Measurements from ENCODE around the gene CCM2L.

The CCM2L gene

DNA sequence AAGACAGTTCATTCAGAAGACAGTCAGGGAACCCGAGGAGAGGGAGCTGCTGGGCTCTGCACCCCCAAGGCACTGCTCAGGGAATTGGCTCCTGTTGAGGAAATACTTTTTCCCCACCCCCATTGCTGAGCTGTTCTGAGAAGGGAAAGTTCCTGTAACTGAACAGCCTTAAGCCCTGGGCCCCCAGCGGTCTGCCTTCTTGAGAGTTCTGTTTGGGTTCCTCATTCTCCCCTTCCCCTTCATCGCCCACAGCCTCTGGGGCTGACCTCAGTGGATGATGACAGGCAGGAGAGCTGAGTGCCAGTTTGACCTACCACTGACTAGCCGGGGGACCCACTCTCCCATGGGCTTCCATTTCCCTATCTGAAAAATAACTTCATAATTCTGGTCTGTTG lies 52.5 kb downstream of the CCM2L start:
- DNase-seq: no peak

DNA sequence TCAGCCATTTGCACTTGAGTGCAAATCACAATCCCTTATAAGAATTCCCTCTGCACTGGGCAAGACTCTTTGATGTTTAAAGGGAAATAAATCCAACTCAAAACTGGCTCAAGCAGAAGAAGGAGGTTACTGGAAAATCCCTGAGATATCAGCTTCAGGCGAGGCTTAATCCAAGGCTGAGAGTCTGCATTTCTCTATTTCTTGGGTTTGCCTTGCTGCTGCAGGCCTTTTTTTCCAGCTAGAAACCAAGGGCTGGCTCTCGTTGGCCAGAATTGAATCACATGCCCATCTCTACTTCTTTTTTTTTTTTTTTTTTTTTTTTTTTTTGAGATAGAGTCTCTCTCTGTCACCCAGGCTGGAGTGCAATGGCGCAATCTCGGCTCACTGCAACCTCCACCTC lies 53.5 kb downstream of the CCM2L start:
- DNase-seq: no peak

DNA sequence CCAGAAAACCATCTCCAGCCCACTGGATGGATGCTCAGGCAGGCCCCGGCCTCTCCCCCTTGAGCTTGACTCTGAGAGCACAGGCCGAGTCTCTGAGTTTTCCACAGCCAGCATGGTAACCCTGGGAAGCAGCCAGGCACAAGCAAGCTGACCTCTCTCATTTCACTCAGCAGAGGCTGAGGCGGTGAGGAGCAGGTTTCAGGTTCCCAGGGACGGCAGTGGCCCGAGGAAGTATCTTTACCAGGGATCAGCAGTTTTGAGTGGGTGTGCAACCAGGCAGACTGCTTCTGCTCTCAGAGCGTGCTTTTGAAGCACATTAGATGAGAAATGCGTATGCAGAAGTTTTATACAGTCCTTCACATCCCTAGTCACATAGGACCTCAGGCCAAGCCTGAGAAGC lies 54.4 kb downstream of the CCM2L start:
- DNase-seq: no peak

DNA sequence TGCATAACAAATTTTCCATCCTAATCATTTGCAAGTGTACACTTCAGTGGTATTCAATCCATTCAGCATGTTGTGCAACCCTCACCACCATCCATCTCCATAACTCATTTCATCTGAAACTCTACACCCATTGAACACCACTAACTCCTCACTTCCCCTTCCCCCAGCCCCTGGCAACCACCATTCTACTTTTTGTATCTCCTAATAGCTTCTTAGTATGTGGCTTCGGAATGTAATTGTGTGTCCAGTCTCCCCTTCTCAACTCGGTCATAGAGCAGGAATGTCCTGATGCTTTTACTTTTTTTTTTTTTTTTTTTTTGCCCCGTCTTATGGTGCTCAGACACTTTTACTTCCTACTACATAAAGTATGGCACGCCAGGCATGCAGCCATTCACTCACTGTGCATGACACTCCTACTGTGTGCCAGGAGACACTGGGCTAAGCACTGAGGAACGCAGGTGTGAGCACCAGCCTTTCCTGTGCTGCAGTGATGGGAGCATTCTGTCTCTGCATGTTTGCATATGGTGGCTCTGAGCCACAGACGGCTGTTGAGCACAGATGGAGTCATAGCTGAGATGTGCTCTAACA lies 57.1 kb downstream of the CCM2L start:
- DNase-seq: no peak

DNA sequence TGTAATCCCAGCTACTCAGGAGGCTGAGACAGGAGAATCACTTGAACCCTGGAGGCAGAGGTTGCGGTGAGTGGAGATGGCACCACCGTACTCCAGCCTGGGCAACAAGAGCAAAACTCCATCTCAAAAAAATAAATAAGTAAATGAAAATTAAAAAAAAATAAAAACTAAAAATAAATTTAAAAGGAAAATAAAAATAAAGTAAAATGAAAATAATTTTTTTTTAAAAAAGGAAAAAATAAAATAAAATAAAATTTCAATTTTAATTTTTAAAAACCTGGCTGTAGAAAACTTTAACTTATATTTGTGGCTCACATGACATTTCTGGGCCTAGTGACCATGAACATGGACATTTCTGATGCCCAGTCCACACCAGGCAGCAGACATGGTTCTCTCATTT lies 57.9 kb downstream of the CCM2L start:
- DNase-seq: no peak

DNA sequence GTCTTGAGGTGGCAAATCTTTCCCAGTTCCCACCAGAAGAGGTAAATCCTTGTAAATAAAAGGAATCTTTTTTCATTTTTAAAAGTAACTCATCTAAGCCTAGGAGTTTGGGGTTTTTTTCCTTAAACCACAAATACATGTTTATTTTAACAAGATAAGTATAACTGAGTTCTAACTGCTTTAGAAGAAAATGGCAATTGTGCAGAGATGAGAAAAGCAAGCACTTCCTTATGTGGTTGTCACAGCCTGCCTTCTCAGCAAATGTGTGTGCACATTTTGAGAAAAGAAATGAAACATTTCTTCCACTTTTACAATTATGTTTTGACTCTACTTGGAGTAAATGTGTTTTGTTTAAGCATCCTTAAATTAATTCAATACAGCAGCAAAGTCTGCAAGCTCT lies 59.5 kb downstream of the CCM2L start:
- no peak for DNase-seq

DNA sequence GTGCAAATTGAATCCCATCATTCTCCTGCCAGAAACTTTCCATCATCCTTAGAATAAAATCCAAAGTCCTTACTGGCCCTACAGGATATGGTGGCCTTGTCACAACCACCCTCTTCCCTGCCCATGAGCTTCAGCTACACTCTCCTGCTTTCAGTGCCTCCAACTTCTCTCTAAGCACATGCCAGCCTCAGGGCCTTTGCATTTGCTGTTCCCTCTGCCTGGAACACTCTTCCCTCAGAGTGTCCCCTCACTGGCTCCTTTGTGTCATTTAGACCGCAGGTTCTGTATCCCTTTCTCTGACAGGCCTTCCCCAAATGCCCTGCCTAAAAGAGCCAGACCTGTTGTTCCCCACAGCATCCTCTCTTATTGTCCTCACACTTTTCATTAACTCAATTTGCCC lies 60.0 kb downstream of the CCM2L start:
- no peak for DNase-seq

DNA sequence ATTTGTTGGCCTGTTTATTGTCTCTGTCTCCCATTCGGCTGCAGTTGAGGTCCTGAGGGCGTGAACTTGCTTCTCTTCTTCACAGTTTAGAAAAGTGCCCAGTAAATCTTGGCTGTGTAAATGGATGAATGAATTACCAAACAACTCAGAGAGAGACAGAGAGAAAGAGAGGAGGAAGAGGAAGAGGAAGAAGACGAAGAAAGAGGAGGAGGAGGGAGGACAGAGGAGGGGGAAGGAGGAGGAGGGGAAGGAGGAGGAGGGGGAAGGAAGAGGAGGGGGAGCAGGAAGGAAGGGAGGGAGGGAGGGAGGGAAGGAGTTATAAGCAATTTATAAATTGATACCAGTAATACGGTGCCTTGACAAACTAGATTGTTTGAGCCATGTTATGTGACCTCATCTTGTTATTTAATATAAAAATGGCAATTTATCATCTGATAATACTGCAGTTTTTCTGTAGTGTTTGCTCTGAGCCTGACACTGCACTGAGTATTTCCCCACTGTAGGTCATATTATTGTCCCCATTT lies 60.5 kb downstream of the CCM2L start:
- DNase-seq: no peak

DNA sequence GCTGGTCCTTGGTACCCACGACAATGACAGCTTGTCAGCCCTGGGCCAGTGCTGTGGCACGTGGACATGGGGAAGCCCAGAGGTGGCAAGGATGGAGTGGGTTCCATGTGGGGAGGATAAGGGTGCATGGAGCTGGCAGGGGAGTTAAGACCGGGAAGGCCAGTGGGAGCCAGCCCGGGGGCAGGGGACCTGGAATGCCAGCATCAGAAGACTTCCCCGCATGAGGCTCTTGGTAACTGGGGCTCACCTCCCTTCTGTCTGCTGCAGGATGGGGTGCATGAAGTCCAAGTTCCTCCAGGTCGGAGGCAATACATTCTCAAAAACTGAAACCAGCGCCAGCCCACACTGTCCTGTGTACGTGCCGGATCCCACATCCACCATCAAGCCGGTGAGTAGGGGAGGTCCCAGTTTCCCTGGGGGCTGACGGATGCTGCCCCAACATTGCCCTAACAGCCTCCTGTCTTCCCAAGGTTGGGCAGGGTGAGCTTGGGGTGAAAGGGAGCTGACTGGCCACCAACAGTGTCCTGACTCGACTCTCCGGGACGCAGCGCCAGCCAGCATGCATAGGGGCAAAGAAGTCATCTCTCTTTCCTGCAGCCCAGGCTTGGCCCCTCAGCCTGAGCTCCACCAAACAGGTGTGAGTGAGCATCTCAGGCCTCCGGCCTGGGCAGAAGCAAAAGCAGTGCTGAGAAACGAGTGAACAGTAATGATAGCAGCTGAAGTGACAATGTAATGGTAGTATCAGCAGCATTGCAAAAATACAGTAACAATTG lies 61.3 kb downstream of the CCM2L start:
- DNase-seq: no peak

DNA sequence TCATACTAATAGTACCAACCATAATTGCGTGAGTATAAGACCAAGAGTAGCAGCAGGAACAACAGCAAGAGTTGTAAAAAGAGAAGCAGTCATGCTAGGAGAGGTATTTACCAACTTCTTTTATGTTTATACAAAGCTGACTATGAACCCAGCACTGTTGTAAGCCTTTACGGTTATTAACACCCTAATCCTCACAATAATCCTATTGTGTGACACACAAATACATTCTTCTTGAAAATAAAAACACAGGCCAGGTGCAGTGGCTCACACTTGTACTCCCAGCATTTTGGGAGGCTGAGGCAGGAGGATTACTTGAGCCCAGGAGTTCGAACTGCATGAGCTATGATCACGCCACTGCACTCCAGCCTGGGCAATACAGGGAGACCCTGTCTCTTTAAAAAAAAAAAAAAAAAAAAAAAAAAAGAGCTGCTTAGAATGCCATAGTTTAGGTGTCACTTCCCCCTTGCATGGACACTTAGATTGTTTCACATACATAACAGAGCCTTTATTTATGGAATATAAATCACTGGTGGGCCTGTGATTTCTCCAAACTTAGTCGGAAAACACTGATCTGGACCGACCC lies 62.0 kb downstream of the CCM2L start:
- no peak for DNase-seq

DNA sequence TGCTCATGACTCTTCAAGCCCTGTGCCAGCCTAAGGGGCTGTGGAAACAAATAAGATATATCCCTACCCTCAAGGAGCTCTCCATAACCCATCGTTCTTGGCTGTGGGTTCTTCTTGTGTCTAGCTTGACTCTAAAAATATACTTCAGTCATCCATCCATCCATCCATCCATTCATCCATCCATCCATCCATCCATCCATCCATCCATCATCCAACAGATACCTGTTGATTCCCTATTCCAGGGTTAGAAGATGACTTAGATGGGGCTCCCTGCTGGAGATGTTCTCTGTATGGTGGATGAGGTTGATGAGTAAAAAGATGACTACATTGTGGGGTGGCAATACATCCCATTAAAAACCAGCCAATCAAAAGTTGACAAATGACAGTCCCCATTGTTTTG lies 65.3 kb downstream of the CCM2L start:
- DNase-seq: no peak

DNA sequence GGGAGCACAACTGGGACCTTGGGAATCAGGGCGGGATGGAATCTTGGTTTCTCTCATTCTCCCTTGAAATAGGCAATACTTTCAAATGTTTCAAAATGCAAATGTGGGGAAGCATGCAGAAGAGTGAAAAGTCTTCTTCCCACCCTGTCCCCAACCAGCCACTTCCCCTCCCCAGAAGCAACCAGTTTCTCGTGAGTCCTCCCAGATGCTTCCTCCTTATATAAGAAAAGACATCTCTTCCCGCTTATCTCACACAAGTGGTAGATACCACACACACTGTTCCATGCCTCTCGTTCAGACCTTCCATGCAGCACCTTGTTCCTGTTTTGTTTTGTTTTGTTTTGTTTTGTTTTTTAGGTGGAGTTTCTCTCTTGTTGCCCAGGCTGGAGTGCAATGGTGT lies 67.0 kb downstream of the CCM2L start:
- no peak for DNase-seq

DNA sequence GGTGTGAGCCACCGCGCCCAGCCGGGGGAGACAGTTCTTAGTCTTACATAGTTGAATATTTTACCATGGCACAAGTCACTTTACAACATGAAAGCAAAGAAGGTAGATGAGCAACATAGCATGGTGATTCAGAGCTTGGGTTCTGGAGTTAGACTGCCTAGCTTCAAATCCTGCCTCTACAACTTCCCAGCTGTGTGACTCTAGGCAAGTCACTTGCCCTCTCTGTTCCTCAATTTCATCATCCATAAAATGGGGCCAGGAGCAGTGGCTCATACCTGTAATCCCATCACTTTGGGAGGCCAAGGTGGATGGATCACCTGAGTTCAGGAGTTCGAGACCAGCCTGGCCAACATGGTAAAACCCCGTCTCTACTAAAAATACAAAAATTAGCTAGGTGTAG lies 68.1 kb downstream of the CCM2L start:
- no peak for DNase-seq

DNA sequence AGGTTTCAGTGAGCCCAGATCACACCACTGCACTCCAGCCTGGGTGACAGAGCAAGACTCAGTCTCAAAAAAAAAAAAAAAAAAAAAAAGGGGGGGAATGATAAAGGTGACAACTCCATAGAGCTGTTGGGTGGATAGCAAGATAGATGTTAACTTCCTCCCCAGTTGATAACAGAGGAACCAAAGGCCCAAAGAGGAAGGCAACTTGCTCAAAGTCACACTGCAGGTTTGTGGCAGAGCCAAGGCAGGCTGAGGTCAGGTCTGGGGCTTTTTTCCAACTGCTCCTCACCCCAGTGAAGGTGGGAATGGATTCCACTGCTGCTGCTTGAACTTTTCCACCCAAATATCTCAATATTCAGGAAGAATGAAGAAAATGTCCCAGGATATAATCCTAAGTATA lies 68.6 kb downstream of the CCM2L start:
- no peak for DNase-seq

DNA sequence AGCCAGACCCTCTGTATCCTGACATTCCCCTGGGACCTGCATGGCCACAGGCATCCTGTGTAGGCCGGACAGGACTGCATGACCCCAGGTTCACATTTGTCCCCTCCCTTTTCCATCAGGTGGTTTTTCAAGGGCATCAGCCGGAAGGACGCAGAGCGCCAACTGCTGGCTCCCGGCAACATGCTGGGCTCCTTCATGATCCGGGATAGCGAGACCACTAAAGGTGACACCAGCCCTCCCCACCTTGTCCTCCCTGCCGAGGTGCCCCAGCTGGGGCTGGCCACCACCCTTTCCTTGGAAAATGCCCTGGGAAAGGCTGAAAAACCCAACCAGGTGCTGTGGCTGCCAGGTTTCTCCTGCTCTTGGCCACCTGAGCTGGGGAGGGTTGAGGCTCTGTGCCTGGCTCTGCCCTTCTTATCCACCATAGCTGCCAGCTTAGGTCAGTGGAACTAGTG lies 69.4 kb downstream of the CCM2L start:
- no peak for DNase-seq

DNA sequence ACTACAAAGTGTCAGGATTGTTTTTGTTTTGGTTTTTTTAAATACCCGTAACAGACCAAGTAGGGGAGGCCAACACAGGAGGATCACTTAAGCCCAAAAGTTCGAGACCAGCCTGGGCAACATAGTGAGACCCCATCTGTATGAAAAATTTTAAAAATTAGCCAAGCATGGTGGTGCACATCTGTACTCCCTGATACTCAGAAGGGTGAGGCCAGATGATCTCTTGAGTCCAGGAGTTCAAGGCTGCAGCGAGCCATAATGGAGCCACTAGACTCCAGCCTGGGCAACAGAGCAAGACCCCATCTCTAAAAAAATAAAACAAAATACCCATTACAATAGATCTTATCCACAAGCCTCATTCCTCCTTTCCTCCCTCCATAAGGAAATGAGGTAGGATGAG lies 70.5 kb downstream of the CCM2L start:
- DNase-seq: no peak
